GM10847 (cell line): ENCODE measurements around the gene RYR1.

Experiments used
- POLR2A ChIP-seq: IDR thresholded peaks from 2 replicates; pipeline ENCODE4 v1.6.1; 2011; ENCODE audit not compliant: insufficient read length; ENCODE audit errors: extremely low read depth

RYR1 gene

GRCh38 chr19:38492181-38492813 is 58.8 kb downstream of the RYR1 start:
- no peak for TF ChIP-seq POLR2A

GRCh38 chr19:38494379-38494778 is 60.9 kb downstream of the RYR1 start:
- no peak for TF ChIP-seq POLR2A

GRCh38 chr19:38496116-38496515 is 62.6 kb downstream of the RYR1 start:
- no peak for TF ChIP-seq POLR2A

GRCh38 chr19:38496603-38497487 is 63.4 kb downstream of the RYR1 start:
- TF ChIP-seq POLR2A, result no peak

GRCh38 chr19:38497907-38498306 is 64.4 kb downstream of the RYR1 start:
- no peak for TF ChIP-seq POLR2A

GRCh38 chr19:38499532-38499931 is 66.0 kb downstream of the RYR1 start:
- no peak for TF ChIP-seq POLR2A

- no peak for TF ChIP-seq POLR2A
These were observed 67.0 kb downstream of the RYR1 start for GRCh38 chr19:38500450-38500849.

GRCh38 chr19:38502410-38503076 is 69.1 kb downstream of the RYR1 start:
- TF ChIP-seq POLR2A, result no peak

GRCh38 chr19:38503077-38503410 is 69.6 kb downstream of the RYR1 start:
- TF ChIP-seq POLR2A, result no peak

- TF ChIP-seq POLR2A, result no peak
These were observed 72.5 kb downstream of the RYR1 start for GRCh38 chr19:38505958-38506357.

GRCh38 chr19:38506375-38506722 is 72.9 kb downstream of the RYR1 start:
- TF ChIP-seq POLR2A, result no peak

GRCh38 chr19:38506723-38507550 is 73.4 kb downstream of the RYR1 start:
- no peak for TF ChIP-seq POLR2A

- no peak for TF ChIP-seq POLR2A
These were observed 74.1 kb downstream of the RYR1 start for GRCh38 chr19:38507551-38508127.

GRCh38 chr19:38508507-38508906 is 75.0 kb downstream of the RYR1 start:
- no peak for TF ChIP-seq POLR2A

- TF ChIP-seq POLR2A, result no peak
These were observed 75.5 kb downstream of the RYR1 start for GRCh38 chr19:38509027-38509426.

GRCh38 chr19:38511074-38511708 is 77.7 kb downstream of the RYR1 start:
- TF ChIP-seq POLR2A, result no peak
